H9 (cell line): ENCODE measurements around the gene ROBO4. TPM values are rescaled to one million over a fixed set of nuclear protein-coding genes. Genes with fewer than 3 reads are reported as not detected.

Experiments
- DNase-seq: peaks from one replicate; pipeline ENCODE4 v3.0.0-alpha.2; 2017
- H2AFZ ChIP-seq: one replicate; pipeline ENCODE4 v1.6.1; 2013; ENCODE audit warnings: mild to moderate bottlenecking, low read length, control low read depth, moderate library complexity
- H2AK5ac ChIP-seq: 2 replicates; pipeline ENCODE4 v1.6.1; 2013; ENCODE audit warnings: low read length, control low read depth, mixed read lengths; ENCODE audit not compliant: insufficient read length
- H2BK120ac ChIP-seq: one replicate; pipeline ENCODE4 v1.6.1; 2013; ENCODE audit warnings: low read depth, mild to moderate bottlenecking, low read length, control low read depth, inconsistent platforms; ENCODE audit not compliant: poor library complexity, severe bottlenecking
- H2BK12ac ChIP-seq: 2 replicates; pipeline ENCODE4 v1.6.1; 2013; ENCODE audit warnings: low read length, control low read depth, mixed read lengths, low read depth; ENCODE audit not compliant: insufficient read length
- H2BK15ac ChIP-seq: 2 replicates; pipeline ENCODE4 v1.6.1; 2013; ENCODE audit warnings: low read depth, low read length, control low read depth
- H2BK20ac ChIP-seq: one replicate; pipeline ENCODE4 v1.6.1; 2013; ENCODE audit warnings: low read depth, mild to moderate bottlenecking, low read length, control low read depth, inconsistent platforms; ENCODE audit not compliant: poor library complexity, severe bottlenecking
- H2BK5ac ChIP-seq: 2 replicates; pipeline ENCODE4 v1.6.1; 2013; ENCODE audit warnings: low read length, control low read depth, mixed read lengths; ENCODE audit not compliant: insufficient read length
- H3K14ac ChIP-seq: 2 replicates; pipeline ENCODE4 v1.6.1; 2013; ENCODE audit warnings: low read length, control low read depth; ENCODE audit not compliant: insufficient read depth
- H3K18ac ChIP-seq: 2 replicates; pipeline ENCODE4 v1.6.1; 2013; ENCODE audit warnings: low read depth, mild to moderate bottlenecking, mixed read lengths, low read length, control low read depth; ENCODE audit not compliant: insufficient read length
- H3K23ac ChIP-seq: 2 replicates; pipeline ENCODE4 v1.6.1; 2013; ENCODE audit warnings: low read length, control low read depth, mixed read lengths, low read depth; ENCODE audit not compliant: insufficient read length
- H3K23me2 ChIP-seq: 2 replicates; pipeline ENCODE4 v1.6.1; 2013; ENCODE audit warnings: low read depth, mild to moderate bottlenecking, mixed read lengths, low read length, control low read depth; ENCODE audit not compliant: insufficient read length, poor library complexity, severe bottlenecking
- H3K27ac ChIP-seq: 2 replicates; pipeline ENCODE4 v1.5.1; 2013; ENCODE audit warnings: low read length, control low read depth, mixed read lengths, low read depth; ENCODE audit not compliant: insufficient read length
- H3K27me3 ChIP-seq: 2 replicates; pipeline ENCODE4 v1.6.1; 2013; ENCODE audit warnings: low read length, control low read depth, inconsistent platforms; ENCODE audit not compliant: insufficient read depth
- H3K4ac ChIP-seq: 2 replicates; pipeline ENCODE4 v1.6.1; 2013; ENCODE audit warnings: low read depth, mild to moderate bottlenecking, control low read depth, inconsistent platforms, low read length, moderate library complexity
- H3K4me1 ChIP-seq: 2 replicates; pipeline ENCODE4 v1.6.1; 2013; ENCODE audit warnings: low read length, control low read depth, inconsistent platforms; ENCODE audit not compliant: insufficient read depth
- H3K4me2 ChIP-seq: 2 replicates; pipeline ENCODE4 v1.6.1; 2013; ENCODE audit warnings: low read length, control low read depth, mixed read lengths; ENCODE audit not compliant: insufficient read length, insufficient read depth
- H3K56ac ChIP-seq: 2 replicates; pipeline ENCODE4 v1.6.1; 2013; ENCODE audit warnings: low read depth, mild to moderate bottlenecking, mixed read lengths, low read length, control low read depth; ENCODE audit not compliant: insufficient read length
- H3K79me1 ChIP-seq: 2 replicates; pipeline ENCODE4 v1.6.1; 2013; ENCODE audit warnings: low read depth, mild to moderate bottlenecking, moderate library complexity, low read length, control low read depth, inconsistent platforms; ENCODE audit not compliant: insufficient read depth, poor library complexity, severe bottlenecking
- H3K79me2 ChIP-seq: 2 replicates; pipeline ENCODE4 v1.6.1; 2013; ENCODE audit warnings: low read length, control low read depth, inconsistent platforms; ENCODE audit not compliant: insufficient read depth
- H3K9ac ChIP-seq: 2 replicates; pipeline ENCODE4 v1.6.1; 2013; ENCODE audit warnings: low read length, control low read depth, mixed read lengths; ENCODE audit not compliant: insufficient read length; ENCODE audit errors: extremely low read depth
- H3K9me3 ChIP-seq: one replicate; pipeline ENCODE4 v1.6.1; 2013; ENCODE audit warnings: low read depth, low read length, inconsistent platforms; ENCODE audit not compliant: control insufficient read depth
- H3T11ph ChIP-seq: one replicate; pipeline ENCODE4 v1.6.1; 2013; ENCODE audit warnings: mild to moderate bottlenecking, low read length, control low read depth, inconsistent platforms
- H4K20me1 ChIP-seq: one replicate; pipeline ENCODE4 v1.6.1; 2013; ENCODE audit not compliant: control insufficient read depth, insufficient read length, insufficient read depth
- H4K5ac ChIP-seq: 2 replicates; pipeline ENCODE4 v1.6.1; 2013; ENCODE audit warnings: low read depth, mild to moderate bottlenecking, mixed read lengths, low read length, control low read depth; ENCODE audit not compliant: insufficient read length
- H4K8ac ChIP-seq: replicated peaks from 2 replicates; pipeline ENCODE4 v1.6.1; 2013; ENCODE audit warnings: low read length, control low read depth, mixed read lengths, low read depth; ENCODE audit not compliant: insufficient read length
- H4K91ac ChIP-seq: 2 replicates; pipeline ENCODE4 v1.6.1; 2013; ENCODE audit warnings: low read depth, mild to moderate bottlenecking, moderate library complexity, mixed read lengths, low read length, control low read depth; ENCODE audit not compliant: insufficient read length
- H3K27ac Mint-ChIP-seq, 3 experiments: 2 replicates in 2 of 3; 3 replicates in 1 of 3; pipeline ENCODE4 v1.8.0; 2020 to 2021; ENCODE audit warnings: mixed read lengths in 3 of 3, mild to moderate bottlenecking in 1 of 3, moderate library complexity in 1 of 3
- H3K27me3 Mint-ChIP-seq: 2 replicates; pipeline ENCODE4 v1.8.0; 2021; ENCODE audit warnings: low read depth, mild to moderate bottlenecking, moderate library complexity, mixed read lengths
- H3K36me3 Mint-ChIP-seq, 3 experiments: 2 replicates in 2 of 3; 3 replicates in 1 of 3; pipeline ENCODE4 v1.8.0; 2020 to 2021; ENCODE audit warnings: low read depth in 3 of 3, mixed read lengths in 3 of 3; ENCODE audit not compliant: insufficient read depth in 1 of 3
- H3K4me1 Mint-ChIP-seq, 2 experiments: 2 replicates each; pipeline ENCODE4 v1.8.0; 2020; ENCODE audit warnings: mixed read lengths in 2 of 2
- H3K4me3 Mint-ChIP-seq, 2 experiments: 2 replicates in 1 of 2; 3 replicates in 1 of 2; pipeline ENCODE4 v1.8.0; 2020 to 2021; ENCODE audit warnings: mild to moderate bottlenecking in 2 of 2, mixed read lengths in 2 of 2, moderate library complexity in 1 of 2
- H3K9me3 Mint-ChIP-seq, 2 experiments: 2 replicates in 1 of 2; 3 replicates in 1 of 2; pipeline ENCODE4 v1.8.0; 2020; ENCODE audit warnings: mild to moderate bottlenecking in 2 of 2, mixed read lengths in 2 of 2, moderate library complexity in 1 of 2
- CTCF ChIP-seq: fragments of 200-600 bp; sonication (generic); conservative IDR thresholded peaks from 3 replicates; pipeline ENCODE4 v1.8.0; 2021; ENCODE audit warnings: antibody characterized with exemption, mild to moderate bottlenecking
- WGBS: extraction: QIAGEN DNeasy Blood & Tissue Kit; methylation state at CpG from one replicate; pipeline ENCODE4 v1.1.7; 2013; ENCODE audit warnings: missing lambda C conversion rate, low lambda C conversion rate, mixed read lengths; ENCODE audit not compliant: insufficient read length; ENCODE audit errors: extremely low coverage; 5-methylcytosine and 5-hydroxymethylcytosine counted together
- total RNA-seq: library from RNA; stranded (reverse); gene quantifications from 2 replicates; pipeline ENCODE4 v1.2.1, GENCODE V29; 2021

The ROBO4 gene
- total RNA-seq, 1 experiment from 2014 or later, result not detected

DNA sequence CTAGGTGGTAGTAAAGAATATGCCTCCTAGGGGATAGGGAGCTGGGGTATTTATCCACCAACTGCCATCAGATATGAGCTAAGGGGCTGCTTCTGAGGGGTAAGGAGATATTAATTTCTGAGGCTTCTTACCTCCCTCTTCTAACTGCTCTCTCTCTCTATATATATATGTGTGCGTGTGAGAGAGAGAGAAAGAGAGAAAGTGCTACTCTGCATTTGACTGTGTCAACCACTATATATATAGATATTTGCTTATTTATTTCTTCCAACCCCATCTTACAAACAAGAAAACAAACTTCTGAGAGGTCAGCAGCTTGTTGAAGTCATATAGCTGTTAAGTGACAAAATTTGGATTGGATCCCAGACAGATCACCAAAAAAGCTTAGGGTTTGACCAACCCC, 44.0 kb upstream of the ROBO4 start:
- Histone ChIP-seq H2BK12ac (no peak overlapping the region), H4K91ac (no peak overlapping the region), H2AK5ac (no peak overlapping the region), H3K27ac (no peak overlapping the region), H3K79me2 (no peaks in the 10 kb centered on the region), H2BK20ac (no peak overlapping the region), H4K20me1 (no peaks in the 10 kb centered on the region), H2BK5ac (no peak overlapping the region), H3K9me3 (no peaks in the 10 kb centered on the region), H3K56ac (no peak overlapping the region), H3K23ac (no peak overlapping the region), H3K18ac (no peak overlapping the region), H3K14ac (no peak overlapping the region), H3T11ph (no peak overlapping the region), H4K8ac (no peak overlapping the region), H2AFZ (no peak overlapping the region), H3K4me1 (no peaks in the 10 kb centered on the region), H3K79me1 (no peaks in the 10 kb centered on the region), H2BK120ac (no peak overlapping the region), H3K4me2 (no peak overlapping the region), H4K5ac (no peak overlapping the region), H3K9ac (no peak overlapping the region), H3K4ac (no peak overlapping the region), H3K27me3 (no peaks in the 10 kb centered on the region), H3K23me2 (no peaks in the 10 kb centered on the region), H2BK15ac (no peak overlapping the region)
- peaks cover 0 to 9% of the 10 kb centered on the region in 2 experiments; a peak in 1 of 4 replicates for H3K4me1 Mint-ChIP-seq
- no CpG with 5 or more reads among the region's 1 CpG for WGBS
- no peak overlapping the region for H3K4me3 Mint-ChIP-seq
- H3K27me3 Mint-ChIP-seq, result peaks cover 25% of the 10 kb centered on the region
- DNase-seq, result no peak
- H3K27ac Mint-ChIP-seq, result no peak overlapping the region
- no peaks in the 10 kb centered on the region for H3K36me3 Mint-ChIP-seq
- H3K9me3 Mint-ChIP-seq, result no peaks in the 10 kb centered on the region
- TF ChIP-seq CTCF, result no peak
